ENCODE results near the gene CCL5.
"Not testable (repeated sequence)": the region's sequence is repeated elsewhere in the genome, so short reads cannot be mapped to it uniquely, and the experiment has no call there.

Gene CCL5

GRCh38 chr17:35900280-35900679, 20.1 kb upstream of the CCL5 start:
- ChIA-PET POLR2A (no interaction called here), CTCF (interaction anchor here (2.5 kb wide), 1 partner anchor 15 kb away, joined by 10 read pairs; no protein-coding TSS in a partner anchor)
- TF ChIP-seq CTCF (IDR thresholded peaks at IDR 0.05; ENCODE audit: control extremely low read depth, extremely low read depth, low read depth, missing control alignments): no peak
- no peak for DNase-seq (ENCODE audit: extremely low spot score)

- ChIA-PET CTCF (interaction anchor here (1.3 to 2.3 kb wide), 3 partner anchors 13 to 27 kb away, joined by 3 to 9 read pairs (median 4); no protein-coding TSS in a partner anchor), POLR2A (no interaction called here)
- no peak for TF ChIP-seq CTCF (IDR thresholded peaks at IDR 0.05; ENCODE audit: control extremely low read depth, extremely low read depth, low read depth, missing control alignments)
- DNase-seq (ENCODE audit: extremely low spot score): no peak
Measured at GRCh38 chr17:35898283-35899070, 18.3 kb upstream of the CCL5 start.

GRCh38 chr17:35897772-35898171, 17.6 kb upstream of the CCL5 start:
- CTCF ChIA-PET: interaction anchor here (1.3 to 2.3 kb wide), 3 partner anchors 14 to 26 kb away, joined by 3 to 9 read pairs (median 4); no protein-coding TSS in a partner anchor
- DNase-seq (ENCODE audit: extremely low spot score); POLR2A ChIA-PET: not testable (repeated sequence)

- peak; percentile 47 for DNase-seq (ENCODE audit: extremely low spot score)
- no peak for TF ChIP-seq CTCF (IDR thresholded peaks at IDR 0.05; ENCODE audit: control extremely low read depth, extremely low read depth, low read depth, missing control alignments)
- POLR2A ChIA-PET: interaction anchor here (0.7 kb wide), 1 partner anchor 16 kb away, joined by 7 read pairs; the partner anchor contains the start of gene CCL5
- CTCF ChIA-PET: interaction anchor here (0.8 to 1.4 kb wide), 5 partner anchors 9 to 27 kb away, joined by 3 to 4 read pairs (median 3); partner anchors contain the start of genes CCL5 and HEATR9
Measured at GRCh38 chr17:35895636-35896587, 15.8 kb upstream of the CCL5 start.

- CTCF ChIA-PET: interaction anchor here (2.1 kb wide), 1 partner anchor 37 kb away, joined by 5 read pairs; no protein-coding TSS in a partner anchor
Measured at GRCh38 chr17:35894206-35894605, 14.0 kb upstream of the CCL5 start.

GRCh38 chr17:35893751-35894150, 13.6 kb upstream of the CCL5 start:
- ChIA-PET POLR2A (interaction anchor here (1.2 kb wide), 1 partner anchor 14 kb away, joined by 3 read pairs; no protein-coding TSS in a partner anchor), CTCF (interaction anchor here (2.1 kb wide), 1 partner anchor 37 kb away, joined by 5 read pairs; no protein-coding TSS in a partner anchor)
- no peak for DNase-seq (ENCODE audit: extremely low spot score)
- no peak for TF ChIP-seq CTCF (IDR thresholded peaks at IDR 0.05; ENCODE audit: control extremely low read depth, extremely low read depth, low read depth, missing control alignments)

More at GRCh38 chr17:35894206-35894605, 14.0 kb upstream of the CCL5 start:
- DNase-seq (ENCODE audit: extremely low spot score): no peak
- no peak for TF ChIP-seq CTCF (IDR thresholded peaks at IDR 0.05; ENCODE audit: control extremely low read depth, extremely low read depth, low read depth, missing control alignments)
- POLR2A ChIA-PET: interaction anchor here (1.2 kb wide), 1 partner anchor 15 kb away, joined by 3 read pairs; no protein-coding TSS in a partner anchor

Data from GM10248 (cell line).